VCaP (cell line): ENCODE results near the gene TGIF2.
A peak's percentile ranks its signal among the peaks of the same experiment; 100 is the strongest.

ENCODE experiments used
- H3K27ac ChIP-seq: fragments of 450-650 bp; 2 replicates; pipeline ENCODE4 v1.5.1; 2017
- CTCF ChIP-seq: fragments of 450-650 bp; conservative IDR thresholded peaks from 2 replicates; pipeline ENCODE4 v1.5.1; 2017; ENCODE audit warnings: mild to moderate bottlenecking, moderate library complexity

TGIF2 gene

GRCh38 chr20:36578356-36579041 is 5.1 kb downstream of the TGIF2 start:
- H3K27ac ChIP-seq = no peak overlapping the region
- no peak for TF ChIP-seq CTCF

GRCh38 chr20:36579996-36580545 is 6.7 kb downstream of the TGIF2 start:
- H3K27ac ChIP-seq = no peak overlapping the region
- TF ChIP-seq CTCF = no peak

DNA sequence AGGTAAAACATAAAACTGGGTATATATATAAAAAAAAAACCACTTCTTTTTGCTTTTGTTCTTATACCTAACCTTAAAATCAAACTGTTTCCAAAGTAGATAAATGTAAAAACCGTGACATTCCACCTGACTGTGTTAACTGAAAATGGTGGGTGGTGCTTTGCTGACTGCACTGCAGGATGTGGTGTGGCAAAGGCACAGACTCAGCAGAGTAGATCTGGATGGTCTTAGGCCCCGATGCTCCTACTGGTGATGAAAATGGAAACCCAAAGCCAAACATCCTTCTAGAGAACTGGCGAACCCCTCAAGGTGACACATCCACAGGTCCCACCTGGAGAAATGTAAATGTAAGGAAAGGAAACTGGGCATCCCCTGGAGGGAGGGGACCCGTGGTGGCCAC is 8.9 kb downstream of the TGIF2 start:
- no peak overlapping the region for H3K27ac ChIP-seq
- TF ChIP-seq CTCF = no peak

- no peak for TF ChIP-seq CTCF
- H3K27ac ChIP-seq = no peak overlapping the region
Observed at GRCh38 chr20:36582821-36583220, 9.4 kb downstream of the TGIF2 start.

- no peak overlapping the region; the same call in 1 of the 2 replicates for H3K27ac ChIP-seq
- TF ChIP-seq CTCF = no peak
Observed at GRCh38 chr20:36584018-36584481, 10.7 kb downstream of the TGIF2 start.

DNA sequence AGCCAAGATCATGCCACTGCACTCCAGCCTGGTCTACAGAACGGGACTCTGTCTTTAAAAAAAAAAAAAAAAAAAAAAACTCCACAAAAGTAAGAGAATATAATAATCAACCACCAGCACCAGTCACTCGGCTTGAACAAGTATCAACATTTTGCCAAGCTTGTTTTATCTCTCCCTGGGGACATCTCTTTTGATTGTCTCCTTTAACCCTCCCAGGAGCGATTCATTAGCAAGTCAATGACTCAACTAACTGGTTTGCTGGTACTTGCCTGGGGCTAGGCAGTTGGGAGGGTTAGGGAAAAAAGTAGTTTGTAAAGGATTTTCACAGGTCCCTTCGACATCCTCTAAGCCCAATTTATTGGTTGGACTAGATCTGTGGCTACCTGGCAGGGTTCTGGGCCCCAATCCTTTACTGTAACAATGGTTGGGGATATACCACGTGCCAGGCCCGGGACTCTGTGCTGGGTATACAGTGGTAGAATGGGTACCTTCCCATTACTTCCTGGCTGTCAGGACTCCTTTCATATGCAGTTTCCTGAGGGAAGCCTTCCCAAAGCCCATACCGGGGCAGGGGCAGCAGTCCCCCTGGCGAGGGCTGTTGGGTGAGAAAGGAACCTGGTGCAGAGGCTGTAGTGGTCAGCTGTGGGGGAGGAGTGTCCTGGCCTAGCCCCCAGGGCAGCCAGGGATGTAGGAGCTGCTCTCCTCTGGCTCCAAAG is 12.2 kb downstream of the TGIF2 start:
- peak overlapping the region; percentile 31; the same call in 1 of the 2 replicates for H3K27ac ChIP-seq
- no peak for TF ChIP-seq CTCF

DNA sequence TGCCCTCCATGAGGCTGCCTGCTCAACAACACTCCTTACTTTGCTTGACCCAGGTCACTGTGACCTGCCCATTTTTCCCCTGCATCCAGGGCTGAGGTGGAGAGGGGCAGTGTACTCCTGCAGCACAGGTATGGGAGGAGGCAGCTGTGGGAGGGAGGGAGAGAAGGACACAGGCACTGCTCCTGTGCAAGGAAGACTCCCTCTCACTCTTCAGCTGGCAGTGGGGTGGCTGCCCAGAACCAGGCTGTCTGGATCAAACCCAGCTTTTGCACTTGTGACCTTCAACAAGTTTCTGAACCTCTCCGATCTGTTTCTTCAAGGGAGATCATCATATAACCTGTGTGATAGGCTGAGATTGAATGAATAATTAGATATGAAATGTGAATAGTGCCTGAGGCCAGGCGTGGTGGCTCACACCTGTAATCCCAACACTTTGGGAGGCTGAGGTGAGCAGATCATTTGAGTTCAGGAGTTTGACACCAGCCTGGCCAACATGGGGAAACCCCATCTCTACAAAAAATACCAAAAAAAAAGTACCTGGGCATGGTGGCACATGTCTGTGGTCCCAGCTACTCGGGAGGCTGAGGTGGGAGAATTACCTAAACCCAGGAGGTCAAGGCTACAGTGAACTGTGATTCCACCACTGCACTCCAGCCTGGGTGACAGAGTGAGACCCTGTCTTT is 14.1 kb downstream of the TGIF2 start:
- no peak for TF ChIP-seq CTCF
- H3K27ac ChIP-seq = no peak overlapping the region
